ENCODE results near the gene LRRC18. TPM values are rescaled to one million over a fixed set of nuclear protein-coding genes. Genes with fewer than 3 reads are reported as not detected.

The LRRC18 gene
- total RNA-seq, 1 experiment from 2014 or later: not detected

DNA sequence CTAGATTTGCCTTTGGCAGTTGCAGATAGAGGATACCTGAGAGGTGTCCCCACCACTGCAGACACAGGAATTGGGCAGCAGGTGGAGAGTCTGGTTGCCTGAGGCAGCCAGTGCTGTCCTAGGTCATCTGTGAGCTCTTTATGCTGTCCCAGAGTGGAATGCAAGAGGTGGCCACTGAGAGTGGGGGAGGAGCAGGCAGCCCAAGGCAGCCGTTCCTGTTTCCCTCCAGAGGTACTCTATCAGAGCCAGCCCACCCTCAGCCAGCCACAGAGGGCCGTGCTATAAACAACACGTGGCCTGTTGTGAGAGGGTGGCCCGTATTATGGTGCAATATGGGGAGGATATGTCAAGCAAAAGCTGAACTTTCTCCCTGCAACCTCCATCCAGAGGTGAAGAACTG, 8.5 kb downstream of the LRRC18 start:
- RAD21 ChIA-PET (ENCODE audit: low non-redundant PET in 1 of 2, low total read pairs in 2 of 2, uncharacterized antibody in 2 of 2, unreplicated experiment in 2 of 2): no interaction called here
- Histone ChIP-seq H3K9me2 (ENCODE audit: insufficient read depth) (no peaks in the 10 kb centered on the region), H3K27me3 (ENCODE audit: insufficient read depth, low read length) (peaks cover 19% of the 10 kb centered on the region; the same call in 1 of the 2 replicates), H3K4me1 (ENCODE audit: control insufficient read depth in 1 of 2, insufficient read depth in 2 of 2, low read length in 2 of 2) (no peaks in the 10 kb centered on the region), H3K36me3 (ENCODE audit: control insufficient read depth in 1 of 2, insufficient read depth in 2 of 2, low read length in 2 of 2) (no peaks in the 10 kb centered on the region), H3K9me3 (ENCODE audit: control insufficient read depth in 1 of 2, insufficient read depth in 1 of 2, low read depth in 1 of 2, low read length in 2 of 2) (no peaks in the 10 kb centered on the region), H3K27ac (ENCODE audit: low read depth, low read length) (no peak overlapping the region), H3K4me2 (ENCODE audit: low read length) (no peak overlapping the region), H4K20me1 (ENCODE audit: insufficient read depth) (no peaks in the 10 kb centered on the region), H3K9ac (ENCODE audit: low read length) (no peak overlapping the region), H2AFZ (ENCODE audit: low read depth, low read length, poor library complexity, severe bottlenecking) (no peak overlapping the region), H3K4me3 (replicated peaks in 1 of 2; ENCODE audit: low read depth in 1 of 2, low read length in 2 of 2) (no peak overlapping the region), H3K79me2 (ENCODE audit: insufficient read depth, low read length) (no peaks in the 10 kb centered on the region)
- DNase-seq (ENCODE audit: low read depth, low spot score): no peak
- ATAC-seq: no peak
- BruUV-seq (replicated peaks): no TSS peak
- intact Hi-C loops (cut with micrococcal nuclease): no loop called here
- TF ChIP-seq JUND (IDR thresholded peaks at IDR 0.05) (no peak), ZFX (IDR thresholded peaks at IDR 0.05) (no peak), CEBPB (IDR thresholded peaks at IDR 0.05; ENCODE audit: low read depth) (no peak), EZH2phosphoT487 (IDR thresholded peaks at IDR 0.05; ENCODE audit: borderline replicate concordance) (no peak), POLR2AphosphoS5 (IDR thresholded peaks at IDR 0.05; ENCODE audit: low read depth, low read length) (no peak), CBX3 (IDR thresholded peaks at IDR 0.05; ENCODE audit: low read depth) (no peak), FOSL1 (IDR thresholded peaks at IDR 0.05; ENCODE audit: low read depth) (no peak), TCF7L2 (IDR thresholded peaks at IDR 0.05; ENCODE audit: borderline replicate concordance, extremely low read depth, insufficient read depth, insufficient read length) (no peak), SP1 (IDR thresholded peaks at IDR 0.05; ENCODE audit: low read depth) (no peak), ELF1 (IDR thresholded peaks at IDR 0.05; ENCODE audit: borderline replicate concordance, low read depth) (no peak), EZH2 (IDR thresholded peaks at IDR 0.05) (no peak), SIN3A (IDR thresholded peaks at IDR 0.05; ENCODE audit: low read depth) (no peak), YY1 (IDR thresholded peaks at IDR 0.05; ENCODE audit: extremely low read depth, insufficient replicate concordance, low read depth, low read length) (no peak), RAD21 (IDR thresholded peaks at IDR 0.05; ENCODE audit: low read depth) (no peak), POLR2A (IDR thresholded peaks at IDR 0.05; ENCODE audit: borderline replicate concordance, extremely low read depth, insufficient read depth, insufficient read length) (no peak), SRF (IDR thresholded peaks at IDR 0.05; ENCODE audit: low read depth) (no peak)
- TF ChIP-seq, protein P1, sequence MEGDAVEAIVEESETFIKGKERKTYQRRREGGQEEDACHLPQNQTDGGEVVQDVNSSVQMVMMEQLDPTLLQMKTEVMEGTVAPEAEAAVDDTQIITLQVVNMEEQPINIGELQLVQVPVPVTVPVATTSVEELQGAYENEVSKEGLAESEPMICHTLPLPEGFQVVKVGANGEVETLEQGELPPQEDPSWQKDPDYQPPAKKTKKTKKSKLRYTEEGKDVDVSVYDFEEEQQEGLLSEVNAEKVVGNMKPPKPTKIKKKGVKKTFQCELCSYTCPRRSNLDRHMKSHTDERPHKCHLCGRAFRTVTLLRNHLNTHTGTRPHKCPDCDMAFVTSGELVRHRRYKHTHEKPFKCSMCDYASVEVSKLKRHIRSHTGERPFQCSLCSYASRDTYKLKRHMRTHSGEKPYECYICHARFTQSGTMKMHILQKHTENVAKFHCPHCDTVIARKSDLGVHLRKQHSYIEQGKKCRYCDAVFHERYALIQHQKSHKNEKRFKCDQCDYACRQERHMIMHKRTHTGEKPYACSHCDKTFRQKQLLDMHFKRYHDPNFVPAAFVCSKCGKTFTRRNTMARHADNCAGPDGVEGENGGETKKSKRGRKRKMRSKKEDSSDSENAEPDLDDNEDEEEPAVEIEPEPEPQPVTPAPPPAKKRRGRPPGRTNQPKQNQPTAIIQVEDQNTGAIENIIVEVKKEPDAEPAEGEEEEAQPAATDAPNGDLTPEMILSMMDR (IDR thresholded peaks at IDR 0.05 in 2 of 3, conservative IDR thresholded peaks at IDR 0.05 in 1 of 3; ENCODE audit: borderline replicate concordance in 1 of 3, insufficient read depth in 1 of 3, low read depth in 2 of 3, low read length in 2 of 3): no peak
- TF ChIP-seq, protein P2, sequence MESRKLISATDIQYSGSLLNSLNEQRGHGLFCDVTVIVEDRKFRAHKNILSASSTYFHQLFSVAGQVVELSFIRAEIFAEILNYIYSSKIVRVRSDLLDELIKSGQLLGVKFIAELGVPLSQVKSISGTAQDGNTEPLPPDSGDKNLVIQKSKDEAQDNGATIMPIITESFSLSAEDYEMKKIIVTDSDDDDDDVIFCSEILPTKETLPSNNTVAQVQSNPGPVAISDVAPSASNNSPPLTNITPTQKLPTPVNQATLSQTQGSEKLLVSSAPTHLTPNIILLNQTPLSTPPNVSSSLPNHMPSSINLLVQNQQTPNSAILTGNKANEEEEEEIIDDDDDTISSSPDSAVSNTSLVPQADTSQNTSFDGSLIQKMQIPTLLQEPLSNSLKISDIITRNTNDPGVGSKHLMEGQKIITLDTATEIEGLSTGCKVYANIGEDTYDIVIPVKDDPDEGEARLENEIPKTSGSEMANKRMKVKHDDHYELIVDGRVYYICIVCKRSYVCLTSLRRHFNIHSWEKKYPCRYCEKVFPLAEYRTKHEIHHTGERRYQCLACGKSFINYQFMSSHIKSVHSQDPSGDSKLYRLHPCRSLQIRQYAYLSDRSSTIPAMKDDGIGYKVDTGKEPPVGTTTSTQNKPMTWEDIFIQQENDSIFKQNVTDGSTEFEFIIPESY (IDR thresholded peaks at IDR 0.05; ENCODE audit: extremely low read depth, insufficient replicate concordance, low read length): no peak
- TF ChIP-seq, protein P3, sequence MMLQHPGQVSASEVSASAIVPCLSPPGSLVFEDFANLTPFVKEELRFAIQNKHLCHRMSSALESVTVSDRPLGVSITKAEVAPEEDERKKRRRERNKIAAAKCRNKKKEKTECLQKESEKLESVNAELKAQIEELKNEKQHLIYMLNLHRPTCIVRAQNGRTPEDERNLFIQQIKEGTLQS (IDR thresholded peaks at IDR 0.05): no peak
- POLR2A ChIA-PET: no interaction called here
- CTCF ChIA-PET: no interaction called here

All from HCT116 (cell line).